Superior temporal gyrus (tissue), 1 donor: ENCODE results near the gene MATR3.
"Not testable (repeated sequence)": the region's sequence is repeated elsewhere in the genome, so short reads cannot be mapped to it uniquely, and the experiment has no call there.

Experiments
- DNase-seq: peaks from one replicate; pipeline ENCODE4 v3.0.0-alpha.2; 2016; ENCODE audit errors: extremely low spot score

Gene MATR3

DNA sequence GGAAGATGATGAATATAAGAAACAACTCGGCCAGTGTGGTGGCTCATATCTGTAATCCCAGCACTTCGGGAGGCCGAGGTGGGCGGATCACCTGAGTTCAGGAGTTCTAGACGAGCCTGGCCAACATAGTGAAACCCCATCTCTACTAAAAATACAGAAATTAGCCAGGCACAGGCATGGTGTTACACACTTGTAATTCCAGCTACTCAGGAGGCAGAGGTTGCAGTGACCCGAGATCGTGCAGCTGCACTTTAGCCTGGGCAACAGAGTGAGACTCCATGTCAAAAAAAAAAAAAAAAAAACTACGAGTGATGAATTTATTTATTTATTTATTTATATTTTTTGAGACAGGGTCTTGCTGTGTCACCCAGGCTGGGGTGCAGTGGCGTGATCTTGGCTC is 54.3 kb downstream of the MATR3 start:
- DNase-seq, result not testable (repeated sequence)

DNA sequence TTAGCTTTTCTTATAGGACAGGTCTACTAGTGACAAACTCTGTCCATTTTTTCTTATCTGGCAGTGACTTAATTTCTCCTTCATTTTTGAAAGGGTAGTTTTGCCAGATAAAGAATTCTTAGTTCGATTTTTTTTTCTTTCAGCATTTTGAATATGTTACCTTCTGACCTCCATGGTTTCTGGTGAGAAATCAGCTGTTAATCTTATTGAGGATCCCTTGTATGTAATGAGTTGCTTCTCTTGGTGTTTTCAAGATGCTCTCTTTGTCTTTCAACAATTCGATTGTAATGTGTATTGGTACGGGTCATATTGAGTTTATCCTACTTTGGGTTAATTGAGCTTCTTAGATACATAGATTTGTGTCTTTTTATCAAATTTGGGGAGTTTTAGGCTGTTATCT is 60.6 kb downstream of the MATR3 start:
- no peak for DNase-seq

DNA sequence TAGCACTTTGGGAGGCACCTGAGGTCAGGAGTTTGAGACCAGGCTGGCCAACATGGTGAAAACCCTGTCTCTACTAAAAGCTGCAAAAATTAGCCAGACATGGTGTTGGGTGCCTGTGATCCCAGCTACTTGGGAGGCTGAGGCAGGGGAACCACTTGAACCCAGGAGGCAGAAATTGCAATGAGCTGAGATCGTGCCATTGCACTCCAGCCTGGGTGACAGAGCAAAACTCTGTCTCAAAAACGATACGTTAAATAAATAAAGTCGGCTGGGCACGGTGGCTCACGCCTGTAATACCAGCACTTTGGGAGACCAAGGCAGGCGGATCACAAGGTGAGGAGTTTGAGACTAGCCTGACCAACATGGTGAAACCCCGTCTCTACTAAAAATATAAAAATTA is 62.4 kb downstream of the MATR3 start:
- DNase-seq, result not testable (repeated sequence)

DNA sequence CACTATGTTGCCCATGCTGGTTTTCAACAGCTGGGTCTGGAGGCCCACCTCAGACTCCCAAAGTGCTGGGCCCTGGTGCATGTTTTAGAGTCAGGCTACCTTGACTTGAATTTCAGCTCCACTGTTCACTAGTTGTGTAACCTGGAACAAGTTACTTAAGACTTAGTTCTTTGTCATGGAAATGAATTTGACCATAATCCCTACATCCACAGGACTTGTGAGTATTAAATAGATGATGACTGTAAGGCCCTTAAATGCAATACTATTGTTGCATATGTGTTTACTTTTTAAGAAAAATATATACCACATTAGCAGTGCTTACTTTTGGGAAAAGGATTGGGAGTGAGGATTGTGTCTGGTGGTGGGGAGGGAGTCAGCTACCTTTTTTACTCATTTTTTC is 64.5 kb downstream of the MATR3 start:
- no peak for DNase-seq

DNA sequence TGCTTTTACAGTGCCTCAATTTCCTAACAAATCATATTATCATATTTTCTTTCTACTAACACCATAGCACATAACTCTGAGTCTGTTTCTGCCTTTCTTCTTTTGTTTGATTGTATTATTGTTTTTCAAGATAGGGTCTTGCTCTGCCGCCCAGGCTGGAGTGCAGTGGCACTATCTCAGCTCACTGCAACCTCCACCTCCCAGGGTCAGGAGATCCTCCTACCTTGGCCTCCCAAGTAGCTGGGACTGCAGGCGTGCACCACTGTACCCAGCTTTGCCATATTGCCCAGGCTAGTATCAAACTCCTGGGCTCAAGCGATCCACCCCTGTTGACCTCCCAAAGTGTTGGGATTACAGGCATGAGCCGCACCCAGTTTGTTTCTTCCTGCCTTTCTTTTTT is 66.8 kb downstream of the MATR3 start:
- no peak for DNase-seq

DNA sequence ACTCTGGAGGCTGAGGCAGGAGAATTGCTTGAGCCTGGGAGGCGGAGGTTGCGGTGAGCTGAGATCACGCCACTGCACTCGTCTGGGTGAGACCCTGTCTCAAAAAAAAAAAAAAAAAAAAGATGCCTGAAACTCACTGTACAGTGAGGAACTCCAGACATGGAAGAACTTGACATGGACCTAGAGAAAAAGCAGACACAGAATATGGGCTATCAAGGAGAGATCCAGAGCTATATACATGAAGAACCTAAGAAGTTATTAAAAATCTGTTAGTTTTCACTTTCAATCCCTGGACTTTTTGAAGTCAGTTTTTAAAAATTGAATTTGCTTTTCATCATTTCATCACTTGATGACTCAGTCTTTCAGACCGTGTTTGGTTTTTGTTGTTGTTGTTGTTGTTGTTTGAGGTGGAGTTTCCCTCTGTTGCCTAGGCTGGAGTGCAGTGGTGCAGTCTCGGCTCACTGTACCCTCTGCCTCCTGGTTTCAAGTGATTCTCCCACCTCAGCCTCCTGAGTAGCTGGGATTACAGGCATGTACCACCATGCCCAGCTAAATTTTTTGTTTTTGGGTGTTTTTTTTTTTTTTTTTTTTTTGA is 68.4 kb downstream of the MATR3 start:
- DNase-seq, result no peak

DNA sequence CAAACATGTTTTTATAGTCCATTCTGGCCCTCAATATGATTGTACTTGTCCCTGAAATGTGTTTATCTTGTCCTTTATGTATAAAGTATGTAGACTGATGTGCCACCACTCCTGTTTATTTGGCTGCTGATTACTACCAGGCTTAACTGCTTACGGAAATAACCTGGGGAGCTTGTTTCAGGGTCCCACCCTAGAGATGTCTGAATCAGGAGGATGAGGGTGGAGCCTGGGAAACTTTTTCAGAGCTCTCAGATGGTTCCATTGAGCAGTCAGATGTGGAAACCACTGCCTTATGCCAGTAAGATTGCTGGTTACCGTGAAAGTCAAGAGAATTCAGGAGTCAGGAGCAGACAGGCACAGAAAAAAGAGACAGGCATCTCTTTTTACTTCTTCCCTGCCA is 70.4 kb downstream of the MATR3 start:
- DNase-seq, result no peak

DNA sequence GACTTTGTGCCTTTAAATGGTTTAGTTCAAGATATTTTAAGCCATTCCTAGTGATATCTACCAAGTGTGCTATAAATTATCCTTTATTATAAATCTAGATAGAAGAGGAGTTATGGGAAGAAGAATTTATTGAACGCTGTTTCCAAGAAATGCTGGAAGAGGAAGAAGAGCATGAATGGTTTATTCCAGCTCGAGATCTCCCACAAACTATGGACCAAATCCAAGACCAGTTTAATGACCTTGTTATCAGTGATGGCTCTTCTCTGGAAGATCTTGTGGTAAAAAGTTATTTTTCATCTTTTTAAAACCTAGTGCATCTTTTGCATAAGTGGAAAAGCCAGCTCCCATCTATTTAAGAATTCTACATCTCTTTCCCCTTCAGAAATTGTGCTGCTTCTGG is 70.9 kb downstream of the MATR3 start:
- DNase-seq, result no peak

DNA sequence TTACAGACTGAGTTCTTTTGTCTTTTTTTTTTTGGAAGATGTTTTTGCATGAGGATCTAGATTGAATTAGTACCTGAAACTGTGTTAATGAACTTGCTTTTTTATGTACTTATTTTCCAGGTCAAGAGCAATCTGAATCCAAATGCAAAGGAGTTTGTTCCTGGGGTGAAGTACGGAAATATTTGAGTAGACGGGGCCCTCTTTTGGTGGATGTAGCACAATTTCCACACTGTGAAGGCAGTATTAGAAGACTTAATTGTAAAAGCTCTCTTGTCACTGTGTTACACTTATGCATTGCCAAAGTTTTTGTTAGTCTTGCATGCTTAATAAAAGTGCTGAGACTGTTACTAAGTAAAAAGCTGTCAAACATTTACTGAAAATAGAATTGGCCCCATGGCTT is 75.1 kb downstream of the MATR3 start:
- DNase-seq, result no peak

DNA sequence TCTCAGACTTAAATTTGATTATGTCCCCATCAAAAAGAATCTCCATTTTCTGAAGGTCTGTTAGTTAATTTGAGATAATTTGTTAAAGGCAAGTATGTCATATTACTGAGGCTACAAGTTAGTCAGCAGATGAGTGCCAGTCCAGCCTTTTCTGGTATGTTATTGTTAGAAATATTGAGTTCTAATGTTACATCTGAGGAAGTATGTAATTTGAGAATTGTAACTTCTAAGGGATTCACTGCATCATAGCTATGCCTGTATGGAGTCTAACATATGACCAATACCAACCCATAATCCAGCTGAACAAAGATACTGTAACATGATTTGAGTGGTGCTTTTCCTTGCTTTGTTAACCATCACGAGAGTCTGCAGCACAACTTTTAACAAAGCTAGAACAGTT is 75.6 kb downstream of the MATR3 start:
- DNase-seq, result no peak

DNA sequence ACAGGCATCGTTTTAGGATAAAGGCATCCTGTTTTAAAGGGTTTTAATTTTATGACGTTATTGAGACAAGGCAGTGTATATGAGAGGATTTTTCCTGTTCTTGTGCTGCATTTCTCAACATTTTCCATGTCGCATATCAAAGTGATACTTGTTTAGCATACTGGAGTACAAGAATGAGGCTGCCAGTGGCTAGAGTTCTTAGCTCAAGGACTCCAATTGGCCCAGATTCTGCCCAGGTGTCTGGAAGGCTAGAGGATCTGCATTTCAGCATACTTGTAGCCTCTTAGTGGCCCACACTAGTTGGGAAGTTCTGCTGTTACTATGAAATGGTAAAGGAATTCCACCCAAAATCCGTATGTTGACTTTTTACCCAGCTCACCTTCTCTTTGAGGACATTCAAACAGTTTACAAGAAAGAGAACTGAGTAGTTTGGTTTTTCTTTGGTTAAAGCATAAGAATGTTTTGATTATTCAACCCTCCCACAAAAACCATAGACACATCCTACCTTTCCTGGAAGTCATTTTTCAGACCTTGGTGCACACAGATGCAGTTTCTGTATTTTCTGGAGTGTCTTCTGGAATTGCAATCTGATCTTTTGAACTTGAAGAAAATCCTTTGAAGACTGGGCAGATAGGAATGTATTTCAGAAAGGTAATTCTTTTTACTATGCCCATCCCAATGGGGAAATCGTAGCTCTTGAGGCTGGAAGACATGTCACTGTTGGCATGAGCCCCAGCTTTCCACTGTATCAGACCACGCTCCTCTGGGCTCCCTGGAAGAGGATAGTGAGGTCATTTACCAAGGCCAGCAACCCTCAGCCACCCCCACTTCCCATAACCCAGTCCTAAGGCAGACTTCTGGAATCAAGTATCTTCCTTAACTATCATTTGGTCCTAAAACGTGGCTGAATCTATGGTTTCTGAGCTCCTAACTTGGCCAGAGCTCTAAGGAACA is 78.2 kb downstream of the MATR3 start:
- DNase-seq, result no peak

DNA sequence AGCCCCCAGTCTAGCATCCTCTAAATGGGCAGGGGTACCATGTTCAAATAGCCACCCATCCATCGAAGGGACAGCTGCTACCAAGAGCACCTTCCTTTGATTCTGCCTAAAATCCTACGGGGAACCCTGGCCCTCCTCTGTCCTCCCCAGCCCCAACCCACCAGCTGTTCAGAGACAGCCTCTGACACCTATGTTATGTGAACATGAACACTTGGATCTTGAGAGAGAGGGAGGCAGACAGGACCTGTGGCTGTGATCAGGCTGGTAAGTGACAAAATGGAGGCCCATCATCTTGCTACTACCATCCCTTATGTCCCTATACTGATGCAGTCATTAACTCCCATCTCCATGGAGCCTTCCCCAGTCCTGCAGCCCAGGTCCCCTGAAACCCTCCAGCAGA is 81.4 kb downstream of the MATR3 start:
- no peak for DNase-seq

DNA sequence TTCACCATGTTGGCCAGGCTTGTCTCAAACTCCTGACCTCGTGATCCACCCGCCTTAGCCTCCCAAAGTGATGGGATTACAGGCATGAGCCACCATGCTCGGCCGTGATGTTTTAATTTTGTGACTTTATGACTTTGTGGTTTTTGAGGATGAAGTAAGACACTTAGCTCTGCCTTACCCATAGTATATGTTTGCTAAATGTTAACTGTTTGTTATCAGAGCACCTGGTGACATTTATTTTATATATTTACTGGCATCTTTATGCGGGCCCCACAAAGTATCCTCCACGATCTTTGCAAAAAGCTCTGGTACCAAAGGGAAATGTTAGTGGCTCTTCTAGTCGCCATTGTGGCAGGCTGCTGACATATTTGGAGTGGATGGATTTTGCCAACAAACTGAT is 82.8 kb downstream of the MATR3 start:
- no peak for DNase-seq

DNA sequence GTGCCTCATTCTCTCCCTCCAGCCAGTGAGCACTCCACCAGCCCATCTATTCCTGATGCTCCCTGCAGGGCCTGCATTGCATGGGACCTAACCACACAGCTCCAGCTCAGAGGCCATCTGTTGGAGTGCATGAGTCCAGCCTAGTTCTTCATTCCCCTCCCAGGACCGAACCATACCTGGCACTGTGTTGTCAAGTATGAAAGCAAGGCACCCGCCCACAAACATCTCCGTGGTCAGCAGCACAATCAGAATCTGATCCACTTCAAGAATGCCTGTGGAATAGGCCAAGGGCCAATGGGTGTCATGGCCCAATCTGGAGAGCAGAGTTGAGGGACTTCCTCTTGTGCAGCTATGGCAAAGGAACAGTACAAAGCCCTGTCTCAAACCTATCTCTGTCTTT is 83.7 kb downstream of the MATR3 start:
- no peak for DNase-seq

DNA sequence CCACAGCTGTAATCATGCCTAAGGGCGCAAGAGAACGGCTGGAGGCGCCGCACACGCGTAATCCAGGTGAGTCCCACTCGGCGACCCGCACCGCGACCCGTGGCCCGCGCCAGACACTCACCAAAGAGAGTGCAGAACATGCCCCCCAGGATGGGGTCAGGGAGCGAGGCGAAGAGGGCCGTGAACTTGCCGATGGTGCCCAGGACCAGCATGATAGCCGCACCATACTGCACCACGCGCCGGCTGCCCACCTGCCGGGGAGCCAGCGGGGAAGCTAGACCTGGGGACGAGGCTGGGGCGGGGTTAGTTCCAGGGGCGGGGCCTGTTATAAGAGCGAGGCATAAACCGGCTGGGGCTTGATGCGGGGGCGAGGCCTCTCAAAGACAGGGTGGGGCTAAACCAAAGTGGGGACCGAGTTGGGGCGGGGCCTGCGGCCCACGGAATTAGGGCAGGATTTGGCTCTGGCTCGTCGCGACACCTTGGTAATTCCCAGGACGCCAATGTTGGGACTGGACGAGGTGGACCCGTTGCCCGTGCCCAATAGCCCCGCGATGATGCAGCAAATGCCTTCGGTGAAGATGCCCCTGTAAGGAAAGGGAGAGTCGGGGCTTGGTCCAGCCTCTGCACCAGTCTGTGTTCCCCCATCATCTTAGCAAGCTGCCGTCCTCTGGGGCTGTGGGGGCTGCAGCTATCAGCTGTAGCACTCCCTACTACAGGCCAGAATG is 84.7 kb downstream of the MATR3 start:
- no peak for DNase-seq

DNA sequence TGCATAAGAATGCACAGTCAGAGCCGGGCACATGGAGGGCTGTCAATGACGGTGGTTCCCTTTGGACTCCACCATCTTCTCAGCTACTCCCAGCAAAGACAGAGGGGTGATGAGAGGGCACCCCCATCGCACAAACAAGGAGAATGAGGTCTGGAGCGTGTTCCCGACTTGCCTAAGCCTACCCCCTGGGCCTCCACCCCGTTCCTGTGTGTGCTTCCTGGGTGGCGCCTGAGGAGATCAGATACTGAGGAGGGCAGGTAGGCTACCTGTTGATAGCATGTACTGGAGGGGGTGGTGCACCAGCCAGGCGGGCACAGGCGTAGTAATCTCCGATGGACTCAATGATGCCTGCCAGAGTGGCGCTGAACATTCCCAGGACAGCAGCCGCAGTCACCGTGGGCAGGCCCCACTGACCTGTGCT is 85.4 kb downstream of the MATR3 start:
- DNase-seq, result no peak

DNA sequence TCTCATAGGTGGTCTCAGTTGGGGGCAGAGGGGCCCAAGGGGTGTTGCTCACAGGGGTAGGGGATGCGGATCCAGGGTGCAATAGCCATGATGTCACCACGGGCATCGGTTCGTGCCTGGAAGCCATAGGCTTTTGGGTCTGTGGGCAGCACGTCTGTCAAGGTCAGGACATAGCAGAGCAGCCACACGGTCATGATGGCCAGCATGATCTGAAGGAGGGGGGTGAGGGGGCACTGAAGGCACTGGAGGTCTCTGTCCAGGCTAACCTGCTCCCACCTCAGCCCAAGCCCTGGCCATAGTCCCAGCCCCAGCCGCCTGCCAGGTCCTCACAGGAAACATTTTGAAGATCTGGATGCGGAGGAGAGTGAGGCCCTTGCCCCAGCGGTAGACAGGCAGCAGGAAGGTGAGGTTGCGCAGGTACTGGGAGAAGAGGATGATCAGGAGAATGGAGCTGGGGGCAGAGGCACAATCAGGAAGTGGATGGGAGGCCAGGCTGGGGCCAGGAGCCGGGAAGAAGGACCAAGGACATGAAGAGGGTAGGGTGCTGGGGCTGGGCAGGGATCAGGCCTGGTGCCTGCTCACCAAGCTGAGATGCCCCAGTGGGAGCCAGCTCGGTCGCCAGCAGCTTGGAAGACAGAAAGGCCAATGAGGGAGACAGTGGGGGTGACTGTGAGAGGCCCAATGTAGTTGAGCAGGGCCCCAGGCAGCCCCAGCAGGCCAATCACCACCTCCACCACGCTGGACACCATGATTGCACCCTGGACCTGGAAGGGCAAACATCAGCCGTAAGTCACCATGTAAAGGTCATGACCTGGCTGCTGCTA is 86.3 kb downstream of the MATR3 start:
- no peak for DNase-seq
